Mucosa of stomach (tissue), 1 donor: ENCODE results near the gene SLC14A1.

ENCODE experiments used
- H3K27me3 ChIP-seq: one replicate; pipeline ENCODE4 v1.7.0; 2013; ENCODE audit warnings: mild to moderate bottlenecking, low read length; ENCODE audit not compliant: control insufficient read depth, insufficient read depth
- H3K36me3 ChIP-seq: one replicate; pipeline ENCODE4 v1.7.0; 2013; ENCODE audit warnings: low read length; ENCODE audit not compliant: control insufficient read depth, insufficient read depth
- H3K4me1 ChIP-seq: one replicate; pipeline ENCODE4 v1.7.0; 2013; ENCODE audit warnings: mild to moderate bottlenecking, low read length; ENCODE audit not compliant: control insufficient read depth, insufficient read depth
- H3K4me3 ChIP-seq: one replicate; pipeline ENCODE4 v1.7.0; 2013; ENCODE audit warnings: low read length
- H3K9ac ChIP-seq: one replicate; pipeline ENCODE4 v1.7.0; 2013; ENCODE audit warnings: mild to moderate bottlenecking, low read length, moderate library complexity
- H3K9me3 ChIP-seq: one replicate; pipeline ENCODE4 v1.7.0; 2013; ENCODE audit warnings: mild to moderate bottlenecking, low read length, moderate library complexity; ENCODE audit not compliant: control insufficient read depth
- donor health status: Pancreatic carcinoma.

The SLC14A1 gene

GRCh38 chr18:45726603-45727002, 2.6 kb downstream of the SLC14A1 start:
- no peaks in the 10 kb centered on the region for H3K9me3 ChIP-seq
- H3K4me1 ChIP-seq = no peaks in the 10 kb centered on the region
- no peak overlapping the region for H3K9ac ChIP-seq
- no peaks in the 10 kb centered on the region for H3K36me3 ChIP-seq
- H3K27me3 ChIP-seq = no peaks in the 10 kb centered on the region
- H3K4me3 ChIP-seq = no peak overlapping the region

- H3K4me3 ChIP-seq = no peak overlapping the region
- H3K27me3 ChIP-seq = no peaks in the 10 kb centered on the region
- no peak overlapping the region for H3K9ac ChIP-seq
- no peaks in the 10 kb centered on the region for H3K9me3 ChIP-seq
- H3K36me3 ChIP-seq = no peaks in the 10 kb centered on the region
- H3K4me1 ChIP-seq = no peaks in the 10 kb centered on the region
Observed at GRCh38 chr18:45727068-45727467, 3.1 kb downstream of the SLC14A1 start.

GRCh38 chr18:45728336-45729010, 4.5 kb downstream of the SLC14A1 start:
- H3K4me1 ChIP-seq = no peaks in the 10 kb centered on the region
- no peaks in the 10 kb centered on the region for H3K27me3 ChIP-seq
- no peaks in the 10 kb centered on the region for H3K9me3 ChIP-seq
- H3K36me3 ChIP-seq = no peaks in the 10 kb centered on the region
- H3K9ac ChIP-seq = no peak overlapping the region
- H3K4me3 ChIP-seq = no peak overlapping the region

GRCh38 chr18:45730832-45731575, 7.0 kb downstream of the SLC14A1 start:
- Histone ChIP-seq H3K4me3 (no peak overlapping the region), H3K36me3 (no peaks in the 10 kb centered on the region), H3K9ac (no peak overlapping the region), H3K9me3 (no peaks in the 10 kb centered on the region), H3K27me3 (no peaks in the 10 kb centered on the region), H3K4me1 (no peaks in the 10 kb centered on the region)

- H3K9ac ChIP-seq = no peak overlapping the region
- H3K36me3 ChIP-seq = no peaks in the 10 kb centered on the region
- no peak overlapping the region for H3K4me3 ChIP-seq
- no peaks in the 10 kb centered on the region for H3K9me3 ChIP-seq
- H3K27me3 ChIP-seq = no peaks in the 10 kb centered on the region
- H3K4me1 ChIP-seq = no peaks in the 10 kb centered on the region
Observed at GRCh38 chr18:45731716-45732115, 7.7 kb downstream of the SLC14A1 start.

- no peaks in the 10 kb centered on the region for H3K36me3 ChIP-seq
- no peaks in the 10 kb centered on the region for H3K9me3 ChIP-seq
- H3K4me1 ChIP-seq = no peaks in the 10 kb centered on the region
- no peaks in the 10 kb centered on the region for H3K27me3 ChIP-seq
- H3K4me3 ChIP-seq = no peak overlapping the region
- no peak overlapping the region for H3K9ac ChIP-seq
Observed at GRCh38 chr18:45733535-45733934, 9.6 kb downstream of the SLC14A1 start.

- Histone ChIP-seq H3K4me3 (no peak overlapping the region), H3K36me3 (no peaks in the 10 kb centered on the region), H3K9ac (no peak overlapping the region), H3K27me3 (no peaks in the 10 kb centered on the region), H3K9me3 (no peaks in the 10 kb centered on the region), H3K4me1 (no peaks in the 10 kb centered on the region)
Observed at GRCh38 chr18:45734505-45734904, 10.5 kb downstream of the SLC14A1 start.

- H3K36me3 ChIP-seq = no peaks in the 10 kb centered on the region
- no peak overlapping the region for H3K9ac ChIP-seq
- H3K4me3 ChIP-seq = no peak overlapping the region
- H3K9me3 ChIP-seq = no peaks in the 10 kb centered on the region
- H3K27me3 ChIP-seq = no peaks in the 10 kb centered on the region
- no peaks in the 10 kb centered on the region for H3K4me1 ChIP-seq
Observed at GRCh38 chr18:45734944-45735343, 11.0 kb downstream of the SLC14A1 start.

GRCh38 chr18:45738660-45739059, 14.7 kb downstream of the SLC14A1 start:
- no peaks in the 10 kb centered on the region for H3K9me3 ChIP-seq
- no peaks in the 10 kb centered on the region for H3K36me3 ChIP-seq
- H3K27me3 ChIP-seq = no peaks in the 10 kb centered on the region
- H3K9ac ChIP-seq = no peak overlapping the region
- no peak overlapping the region for H3K4me3 ChIP-seq
- H3K4me1 ChIP-seq = no peaks in the 10 kb centered on the region

GRCh38 chr18:45739268-45739667, 15.3 kb downstream of the SLC14A1 start:
- Histone ChIP-seq H3K27me3 (no peaks in the 10 kb centered on the region), H3K9me3 (no peaks in the 10 kb centered on the region), H3K36me3 (no peaks in the 10 kb centered on the region), H3K4me3 (no peak overlapping the region), H3K4me1 (no peaks in the 10 kb centered on the region), H3K9ac (no peak overlapping the region)

- no peaks in the 10 kb centered on the region for H3K27me3 ChIP-seq
- H3K9me3 ChIP-seq = no peaks in the 10 kb centered on the region
- H3K4me3 ChIP-seq = no peak overlapping the region
- H3K4me1 ChIP-seq = peaks cover 2% of the 10 kb centered on the region
- no peaks in the 10 kb centered on the region for H3K36me3 ChIP-seq
- H3K9ac ChIP-seq = no peak overlapping the region
Observed at GRCh38 chr18:45739848-45740247, 15.9 kb downstream of the SLC14A1 start.

GRCh38 chr18:45741056-45741455, 17.1 kb downstream of the SLC14A1 start:
- peaks cover 14% of the 10 kb centered on the region for H3K4me1 ChIP-seq
- H3K27me3 ChIP-seq = no peaks in the 10 kb centered on the region
- H3K9me3 ChIP-seq = no peaks in the 10 kb centered on the region
- H3K36me3 ChIP-seq = no peaks in the 10 kb centered on the region
- H3K9ac ChIP-seq = no peak overlapping the region
- H3K4me3 ChIP-seq = no peak overlapping the region
